Measurements from ENCODE around the gene PRR16. TPM values are rescaled to one million over a fixed set of nuclear protein-coding genes. Genes with fewer than 3 reads are reported as not detected.

The PRR16 gene
- total RNA-seq, 4 donors from 2014 or later: 0.48 to 2.3 (median 1.9) TPM; not detected in 1

DNA sequence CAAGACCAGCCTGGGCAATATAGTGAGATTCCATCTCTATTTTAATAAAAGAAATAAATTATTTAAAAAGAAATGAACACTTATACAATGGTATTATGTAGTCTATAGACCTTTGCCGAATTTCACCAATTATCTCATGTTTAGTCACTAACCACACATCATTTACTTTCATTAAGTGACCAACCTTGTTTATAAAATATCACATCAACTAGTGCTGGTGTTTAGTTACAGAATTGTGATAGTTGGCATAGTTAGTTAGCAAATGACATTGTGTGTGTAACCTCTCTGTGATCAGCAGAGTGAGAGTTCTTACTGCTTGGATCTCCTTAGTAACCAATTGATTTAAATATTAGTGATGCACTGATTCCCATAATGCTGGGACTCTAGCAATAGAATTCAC lies 71.8 kb downstream of the PRR16 start:
- H3K4me1 ChIP-seq: no peaks in the 10 kb centered on the region
- H3K9me3 ChIP-seq: no peaks in the 10 kb centered on the region
- WGBS, 2 donors: 64 to 70% methylated on average over 1 of the region's 1 CpG
- intact Hi-C loops (cut with DNase I): no loop called here
- H3K27me3 ChIP-seq: no peaks in the 10 kb centered on the region
- H3K4me3 ChIP-seq: no peak overlapping the region
- no peak overlapping the region for H3K27ac ChIP-seq
- TF ChIP-seq, protein P1, sequence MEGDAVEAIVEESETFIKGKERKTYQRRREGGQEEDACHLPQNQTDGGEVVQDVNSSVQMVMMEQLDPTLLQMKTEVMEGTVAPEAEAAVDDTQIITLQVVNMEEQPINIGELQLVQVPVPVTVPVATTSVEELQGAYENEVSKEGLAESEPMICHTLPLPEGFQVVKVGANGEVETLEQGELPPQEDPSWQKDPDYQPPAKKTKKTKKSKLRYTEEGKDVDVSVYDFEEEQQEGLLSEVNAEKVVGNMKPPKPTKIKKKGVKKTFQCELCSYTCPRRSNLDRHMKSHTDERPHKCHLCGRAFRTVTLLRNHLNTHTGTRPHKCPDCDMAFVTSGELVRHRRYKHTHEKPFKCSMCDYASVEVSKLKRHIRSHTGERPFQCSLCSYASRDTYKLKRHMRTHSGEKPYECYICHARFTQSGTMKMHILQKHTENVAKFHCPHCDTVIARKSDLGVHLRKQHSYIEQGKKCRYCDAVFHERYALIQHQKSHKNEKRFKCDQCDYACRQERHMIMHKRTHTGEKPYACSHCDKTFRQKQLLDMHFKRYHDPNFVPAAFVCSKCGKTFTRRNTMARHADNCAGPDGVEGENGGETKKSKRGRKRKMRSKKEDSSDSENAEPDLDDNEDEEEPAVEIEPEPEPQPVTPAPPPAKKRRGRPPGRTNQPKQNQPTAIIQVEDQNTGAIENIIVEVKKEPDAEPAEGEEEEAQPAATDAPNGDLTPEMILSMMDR (IDR thresholded peaks at IDR 0.05): no peak
- TF ChIP-seq POLR2A (IDR thresholded peaks at IDR 0.05): no peak
- no peak for DNase-seq
- no peaks in the 10 kb centered on the region for H3K36me3 ChIP-seq

DNA sequence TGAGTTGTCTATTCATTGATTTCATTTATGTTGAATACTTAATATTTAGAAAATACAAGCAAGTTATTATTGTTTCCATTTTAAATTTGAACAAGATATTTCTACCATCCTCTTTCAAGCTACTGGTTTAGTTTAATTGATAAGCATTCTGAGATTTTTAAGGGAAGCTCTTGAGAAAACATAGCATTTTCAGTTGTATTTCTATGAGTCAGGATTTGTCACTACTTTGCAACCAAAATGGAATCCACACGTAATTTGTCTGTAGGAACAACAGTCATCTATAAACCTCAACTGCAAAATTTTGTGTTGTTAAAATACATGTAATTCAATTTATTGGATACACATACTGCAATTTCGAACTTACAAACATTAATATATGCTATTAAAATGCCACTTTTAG lies 74.0 kb downstream of the PRR16 start:
- intact Hi-C loops (cut with DNase I): no loop called here
- 65 to 70% methylated on average over 2 of the region's 2 CpGs for WGBS, 2 donors

GRCh38 chr5:120538644-120539043 lies 74.5 kb downstream of the PRR16 start:
- H3K27ac ChIP-seq: no peak overlapping the region
- H3K9me3 ChIP-seq: no peaks in the 10 kb centered on the region
- H3K4me1 ChIP-seq: no peaks in the 10 kb centered on the region
- no peak overlapping the region for H3K4me3 ChIP-seq
- H3K27me3 ChIP-seq: no peaks in the 10 kb centered on the region
- intact Hi-C loops (cut with DNase I): no loop called here
- 62 to 76% methylated on average over 2 of the region's 2 CpGs for WGBS, 2 donors
- TF ChIP-seq, protein P1 (IDR thresholded peaks at IDR 0.05): no peak
- TF ChIP-seq POLR2A (IDR thresholded peaks at IDR 0.05): no peak
- H3K36me3 ChIP-seq: no peaks in the 10 kb centered on the region
- DNase-seq: no peak

More for the DNA sequence above, 74.0 kb downstream of the PRR16 start:
- no peaks in the 10 kb centered on the region for H3K4me1 ChIP-seq
- no peaks in the 10 kb centered on the region for H3K9me3 ChIP-seq
- H3K4me3 ChIP-seq: no peak overlapping the region
- TF ChIP-seq, protein P1 (IDR thresholded peaks at IDR 0.05): no peak
- TF ChIP-seq POLR2A (IDR thresholded peaks at IDR 0.05): no peak
- H3K27ac ChIP-seq: no peak overlapping the region
- H3K36me3 ChIP-seq: no peaks in the 10 kb centered on the region
- DNase-seq: no peak
- no peaks in the 10 kb centered on the region for H3K27me3 ChIP-seq

DNA sequence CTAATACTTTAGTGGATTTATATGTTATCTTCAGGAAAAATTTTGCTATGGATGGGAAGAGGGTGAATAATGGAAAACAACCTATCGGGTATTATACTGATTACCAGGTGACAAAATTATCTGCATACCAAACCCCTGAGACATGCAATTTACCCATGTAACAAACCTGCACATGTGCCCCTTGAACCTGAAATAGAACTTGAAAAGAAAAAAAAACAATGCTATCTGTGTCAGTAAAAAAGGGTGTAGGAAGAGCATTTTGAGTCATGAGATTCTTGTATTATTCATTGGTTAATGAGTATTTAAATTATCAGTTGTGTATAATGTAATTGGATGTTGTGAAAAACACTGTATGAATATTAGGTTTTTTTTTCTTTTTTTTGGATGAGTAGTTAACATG lies 75.4 kb downstream of the PRR16 start:
- Histone ChIP-seq H3K27ac (no peak overlapping the region), H3K36me3 (no peaks in the 10 kb centered on the region), H3K9me3 (no peaks in the 10 kb centered on the region), H3K4me1 (no peaks in the 10 kb centered on the region), H3K4me3 (no peak overlapping the region), H3K27me3 (no peaks in the 10 kb centered on the region)
- DNase-seq: no peak
- TF ChIP-seq, protein P1 (IDR thresholded peaks at IDR 0.05): no peak
- TF ChIP-seq POLR2A (IDR thresholded peaks at IDR 0.05): no peak
- intact Hi-C loops (cut with DNase I): no loop called here
- WGBS, 2 donors: 79 to 83% methylated on average over 1 of the region's 1 CpG

DNA sequence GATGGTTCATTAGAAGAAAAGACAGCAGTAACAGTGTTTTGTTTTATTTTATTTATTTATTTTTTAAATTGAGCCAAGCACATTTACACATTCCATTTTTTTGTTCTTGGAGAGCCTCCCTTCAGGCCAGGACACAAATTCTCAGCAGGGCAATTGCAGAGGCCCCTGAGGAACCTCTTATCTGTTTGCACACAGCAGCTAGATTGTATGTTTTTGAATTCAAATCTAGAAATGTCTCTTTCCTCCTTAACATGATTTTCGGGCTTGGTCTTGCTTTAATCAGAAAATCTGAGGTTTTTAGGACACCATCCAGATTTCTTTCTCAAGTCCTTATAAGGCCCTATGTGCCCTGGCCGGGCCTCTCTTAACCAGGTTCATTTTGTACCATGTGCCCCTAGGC lies 76.0 kb downstream of the PRR16 start:
- no peaks in the 10 kb centered on the region for H3K4me1 ChIP-seq
- no peaks in the 10 kb centered on the region for H3K9me3 ChIP-seq
- no peaks in the 10 kb centered on the region for H3K27me3 ChIP-seq
- H3K36me3 ChIP-seq: no peaks in the 10 kb centered on the region
- H3K27ac ChIP-seq: no peak overlapping the region
- WGBS, 2 donors: 67 to 83% methylated on average over 2 of the region's 2 CpGs
- TF ChIP-seq, protein P1 (IDR thresholded peaks at IDR 0.05): no peak
- no peak for TF ChIP-seq POLR2A (IDR thresholded peaks at IDR 0.05)
- intact Hi-C loops (cut with DNase I): no loop called here
- no peak for DNase-seq
- no peak overlapping the region for H3K4me3 ChIP-seq

All from esophagus squamous epithelium (tissue), 5 donors.